HL-60/S4 (cell line): ENCODE measurements around the gene BHLHA15.

Source experiments
- in situ Hi-C: fragments of 300-500 bp; cut with MboI; formaldehyde crosslinking; loops from 2 replicates; pipeline ENCODE4 v1.14.3; 2022; ENCODE audit warnings: low sequenced_read_pairs

The BHLHA15 gene

GRCh38 chr7:98223351-98223897, 12.2 kb downstream of the BHLHA15 start:
- in situ Hi-C loops, result no loop called here

GRCh38 chr7:98223898-98224700, 12.9 kb downstream of the BHLHA15 start:
- in situ Hi-C loops, result no loop called here

GRCh38 chr7:98224701-98225181, 13.5 kb downstream of the BHLHA15 start:
- in situ Hi-C loops, result no loop called here

GRCh38 chr7:98225913-98226614, 14.8 kb downstream of the BHLHA15 start:
- in situ Hi-C loops, result no loop called here

- in situ Hi-C loops, result no loop called here
Measured at GRCh38 chr7:98227939-98228338, 16.7 kb downstream of the BHLHA15 start.

GRCh38 chr7:98228801-98229200, 17.6 kb downstream of the BHLHA15 start:
- in situ Hi-C loops, result no loop called here

GRCh38 chr7:98229441-98229840, 18.2 kb downstream of the BHLHA15 start:
- in situ Hi-C loops, result no loop called here

- in situ Hi-C loops, result no loop called here
Measured at GRCh38 chr7:98229991-98230745, 18.9 kb downstream of the BHLHA15 start.

GRCh38 chr7:98230746-98231471, 19.7 kb downstream of the BHLHA15 start:
- in situ Hi-C loops, result no loop called here

GRCh38 chr7:98231493-98232262, 20.4 kb downstream of the BHLHA15 start:
- in situ Hi-C loops, result no loop called here

- in situ Hi-C loops, result no loop called here
Measured at GRCh38 chr7:98232263-98232585, 21.0 kb downstream of the BHLHA15 start.

GRCh38 chr7:98232799-98233198, 21.6 kb downstream of the BHLHA15 start:
- in situ Hi-C loops, result no loop called here

- in situ Hi-C loops, result no loop called here
Measured at GRCh38 chr7:98233219-98234070, 22.2 kb downstream of the BHLHA15 start.

GRCh38 chr7:98234429-98235147, 23.3 kb downstream of the BHLHA15 start:
- in situ Hi-C loops, result no loop called here

- in situ Hi-C loops, result no loop called here
Measured at GRCh38 chr7:98235901-98236300, 24.7 kb downstream of the BHLHA15 start.

- in situ Hi-C loops, result no loop called here
Measured at GRCh38 chr7:98236355-98237185, 25.3 kb downstream of the BHLHA15 start.

- in situ Hi-C loops, result no loop called here
Measured at GRCh38 chr7:98238076-98238475, 26.8 kb downstream of the BHLHA15 start.
